Cardiac fibroblast (primary cell): Measurements from ENCODE around the gene ZFYVE19.

Source experiments
- DNase-seq, 2 donors: peaks; one replicate each; pipeline versions ENCODE4 v3.0.0 to v3.0.0-alpha.2; 2010; ENCODE audit warnings: low read depth in 2 of 2
- H3K4me3 ChIP-seq, 2 donors: replicated peaks in 1 of 2; 1 replicate in 1 of 2; 2 replicates in 1 of 2; pipeline ENCODE4 v1.5.1; 2011; ENCODE audit warnings: low read depth in 2 of 2, low read length in 2 of 2, mild to moderate bottlenecking in 2 of 2, moderate library complexity in 1 of 2
- TF ChIP-seq, protein P1 (sequence below): IDR thresholded peaks from one replicate; pipeline ENCODE4 v1.5.1; 2011; ENCODE audit warnings: low read depth, mild to moderate bottlenecking, low read length, inconsistent platforms

Gene ZFYVE19

DNA sequence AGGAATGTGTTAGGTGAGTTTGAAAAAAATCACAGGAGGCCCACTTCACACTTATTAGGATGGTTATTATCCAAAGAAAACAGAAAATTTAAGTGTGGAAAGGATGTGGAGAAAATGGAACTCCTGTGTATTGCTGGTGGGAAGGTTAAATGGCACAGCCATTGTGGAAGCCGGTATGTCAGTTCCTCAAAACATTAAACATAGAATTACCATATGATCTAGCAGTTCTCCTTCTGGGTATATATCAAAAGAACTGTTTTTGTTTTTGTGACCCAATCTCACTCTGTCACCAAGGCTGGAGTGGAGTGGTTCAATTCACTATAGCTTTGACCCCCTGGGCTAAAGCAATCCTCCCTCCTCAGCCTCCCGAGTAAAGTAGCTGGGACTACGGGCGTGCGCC is 10.4 kb upstream of the ZFYVE19 start:
- no peak overlapping the region for H3K4me3 ChIP-seq
- TF ChIP-seq, protein P1, sequence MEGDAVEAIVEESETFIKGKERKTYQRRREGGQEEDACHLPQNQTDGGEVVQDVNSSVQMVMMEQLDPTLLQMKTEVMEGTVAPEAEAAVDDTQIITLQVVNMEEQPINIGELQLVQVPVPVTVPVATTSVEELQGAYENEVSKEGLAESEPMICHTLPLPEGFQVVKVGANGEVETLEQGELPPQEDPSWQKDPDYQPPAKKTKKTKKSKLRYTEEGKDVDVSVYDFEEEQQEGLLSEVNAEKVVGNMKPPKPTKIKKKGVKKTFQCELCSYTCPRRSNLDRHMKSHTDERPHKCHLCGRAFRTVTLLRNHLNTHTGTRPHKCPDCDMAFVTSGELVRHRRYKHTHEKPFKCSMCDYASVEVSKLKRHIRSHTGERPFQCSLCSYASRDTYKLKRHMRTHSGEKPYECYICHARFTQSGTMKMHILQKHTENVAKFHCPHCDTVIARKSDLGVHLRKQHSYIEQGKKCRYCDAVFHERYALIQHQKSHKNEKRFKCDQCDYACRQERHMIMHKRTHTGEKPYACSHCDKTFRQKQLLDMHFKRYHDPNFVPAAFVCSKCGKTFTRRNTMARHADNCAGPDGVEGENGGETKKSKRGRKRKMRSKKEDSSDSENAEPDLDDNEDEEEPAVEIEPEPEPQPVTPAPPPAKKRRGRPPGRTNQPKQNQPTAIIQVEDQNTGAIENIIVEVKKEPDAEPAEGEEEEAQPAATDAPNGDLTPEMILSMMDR = no peak
- no peak for DNase-seq

DNA sequence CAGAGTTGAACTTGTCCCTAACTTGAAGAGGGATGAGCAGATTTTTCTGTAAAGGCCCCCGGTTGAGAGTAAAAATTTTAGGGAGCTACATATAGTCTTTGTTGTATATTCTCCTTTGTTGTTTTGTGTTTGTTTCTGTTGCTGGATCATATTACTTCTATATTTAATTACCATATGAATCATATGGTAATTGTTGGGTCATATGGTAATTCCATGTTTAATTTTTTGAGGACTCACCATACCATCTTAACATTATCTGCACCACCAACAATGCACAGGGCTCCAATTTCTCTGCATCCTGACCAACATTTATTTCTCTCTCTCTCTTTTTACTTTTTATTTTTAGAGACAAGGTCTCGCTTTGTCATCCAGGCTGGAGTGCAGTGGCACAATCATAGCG is 7.4 kb upstream of the ZFYVE19 start:
- DNase-seq = no peak
- H3K4me3 ChIP-seq = no peak overlapping the region
- TF ChIP-seq, protein P1 = no peak

DNA sequence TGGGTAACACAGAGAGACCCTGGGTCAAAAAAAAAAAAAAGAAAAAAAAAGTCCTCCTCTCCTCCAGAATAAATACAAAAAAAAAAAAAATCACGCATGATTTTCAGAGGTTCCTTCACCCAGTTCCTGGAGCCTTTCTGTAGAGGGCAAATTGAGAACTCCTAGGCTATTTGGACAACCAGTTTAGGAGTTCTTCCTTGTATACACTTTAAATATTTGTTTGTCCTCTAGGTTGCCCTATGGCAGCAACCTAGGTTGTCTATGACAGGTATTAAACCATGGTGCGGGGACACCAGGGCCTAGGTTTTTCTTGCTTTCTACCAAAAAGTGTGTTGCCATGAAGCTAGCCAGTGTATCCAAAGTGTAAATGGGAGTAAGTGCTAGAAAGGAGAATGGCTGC is 3.8 kb upstream of the ZFYVE19 start:
- no peak for DNase-seq
- TF ChIP-seq, protein P1 = no peak
- H3K4me3 ChIP-seq = no peak overlapping the region

DNA sequence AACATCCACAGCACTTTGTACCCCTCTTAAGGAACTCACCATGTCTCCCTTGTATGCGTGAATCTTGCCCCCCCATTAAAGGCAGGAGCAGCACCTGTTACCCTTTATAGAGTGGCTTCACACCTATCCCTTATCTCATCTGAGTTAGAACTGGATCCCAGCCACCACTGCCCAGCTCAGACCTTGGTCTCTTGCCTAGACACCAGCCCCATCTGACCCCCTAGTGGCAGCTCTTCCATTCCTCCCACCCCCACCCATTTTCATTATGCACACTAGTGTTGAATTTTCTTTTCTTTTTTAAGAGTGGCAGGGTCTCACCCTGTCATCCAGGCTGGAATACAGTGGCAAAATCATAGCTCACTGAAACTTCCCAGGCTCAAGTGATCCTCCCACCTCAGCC is 3.2 kb upstream of the ZFYVE19 start:
- DNase-seq = no peak
- H3K4me3 ChIP-seq = no peak overlapping the region
- TF ChIP-seq, protein P1 = no peak

DNA sequence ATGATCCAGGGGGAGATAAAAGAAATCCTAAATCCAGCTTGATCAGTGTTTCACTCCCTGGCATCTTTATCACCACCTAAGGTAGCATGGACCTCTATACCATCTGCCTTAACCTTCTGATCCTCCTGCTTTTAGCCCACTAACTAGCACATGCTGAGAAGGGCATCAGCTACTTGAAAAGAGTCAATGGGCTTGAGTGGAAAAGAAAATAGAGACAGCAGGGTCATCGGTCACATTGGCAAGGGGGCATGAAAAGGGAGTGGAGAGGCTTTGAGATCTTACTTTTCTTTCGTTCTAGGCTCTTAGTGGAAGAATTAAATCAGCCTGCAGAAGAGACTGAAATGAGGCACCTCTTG is 239 bp upstream of the ZFYVE19 start:
- no peak for DNase-seq
- TF ChIP-seq, protein P1 = no peak
- H3K4me3 ChIP-seq = peak overlapping the region; percentile 79 to 99

DNA sequence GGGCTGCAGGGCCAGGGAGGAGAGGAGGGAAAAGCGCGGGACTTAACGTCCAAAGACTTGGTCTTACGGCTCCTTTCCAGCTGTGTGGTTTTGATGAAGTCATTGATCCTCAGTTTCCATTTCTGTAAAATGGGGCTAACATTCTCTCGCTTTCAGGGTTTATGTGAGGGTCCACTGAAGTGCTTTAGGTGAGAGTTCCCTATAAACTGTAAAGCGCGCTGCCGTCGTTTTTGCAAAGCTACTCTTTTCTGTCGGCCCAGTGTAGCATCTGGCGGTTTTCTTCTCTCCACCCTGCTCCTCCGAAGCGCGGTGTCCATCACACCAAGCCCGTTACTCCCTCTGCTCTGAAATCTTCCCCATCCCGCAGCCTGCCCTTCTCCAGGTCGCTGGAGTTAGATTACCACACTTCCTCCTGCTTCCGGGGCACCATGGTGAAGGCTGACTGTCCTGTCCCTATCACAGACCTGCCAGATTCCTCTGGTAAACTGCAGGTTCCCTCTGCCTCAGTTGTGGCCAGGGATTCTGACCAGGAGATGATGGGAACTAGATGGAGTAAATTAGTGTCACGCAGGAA is 1.1 kb downstream of the ZFYVE19 start:
- peak overlapping the region; percentile 79 to 99 for H3K4me3 ChIP-seq
- TF ChIP-seq, protein P1 = no peak
- peak in 1 of 2 donors; percentile 6 for DNase-seq

DNA sequence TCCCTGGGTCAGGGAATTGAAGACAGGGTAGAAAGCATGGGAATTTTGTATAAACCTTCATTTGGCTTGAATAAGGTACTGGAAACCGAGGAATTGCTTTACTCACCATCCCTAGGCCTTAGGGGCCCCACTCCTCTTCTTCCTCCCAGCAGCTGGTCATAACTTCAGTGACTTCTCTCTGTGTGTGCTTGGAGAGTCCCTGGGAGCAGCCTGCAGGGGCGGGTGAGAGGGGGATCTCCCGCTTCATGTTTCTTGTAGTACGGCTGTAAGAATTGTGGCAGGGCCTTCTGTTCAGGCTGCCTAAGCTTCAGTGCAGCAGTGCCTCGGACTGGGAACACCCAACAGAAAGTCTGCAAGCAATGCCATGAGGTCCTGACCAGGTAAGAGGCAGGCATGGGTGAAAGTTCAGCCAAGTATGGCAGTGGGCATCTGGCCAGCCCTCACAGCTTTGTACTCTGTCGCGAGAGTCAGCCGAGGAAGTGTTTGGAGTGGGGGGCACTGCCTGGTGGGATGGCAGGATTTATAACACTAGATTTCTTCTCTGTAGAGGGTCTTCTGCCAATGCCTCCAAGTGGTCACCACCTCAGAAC is 2.1 kb downstream of the ZFYVE19 start:
- TF ChIP-seq, protein P1 = no peak
- no peak overlapping the region for H3K4me3 ChIP-seq
- no peak for DNase-seq
